Memory B cell (primary cell): ENCODE measurements around the gene CD36.

Source experiments
- ATAC-seq: fragments of 150-1000 bp; cut with Tn5 transposase; 2 replicates; pipeline ENCODE4 v1.10.0; 2021; ENCODE audit warnings: low read depth, mild to moderate bottlenecking, moderate library complexity
- DNase-seq, 2 donors: peaks; one replicate each; pipeline ENCODE4 v3.0.0; 2022; ENCODE audit warnings: low spot score in 2 of 2
- H3K27ac Mint-ChIP-seq: one replicate; pipeline ENCODE4 v1.8.0; 2022; ENCODE audit warnings: mild to moderate bottlenecking, moderate library complexity, mixed read lengths
- H3K27me3 Mint-ChIP-seq: one replicate; pipeline ENCODE4 v1.8.0; 2022; ENCODE audit warnings: mixed read lengths
- H3K36me3 Mint-ChIP-seq: one replicate; pipeline ENCODE4 v1.8.0; 2022; ENCODE audit warnings: mild to moderate bottlenecking, mixed read lengths
- H3K4me1 Mint-ChIP-seq: one replicate; pipeline ENCODE4 v1.8.0; 2022; ENCODE audit warnings: mixed read lengths
- H3K4me3 Mint-ChIP-seq: one replicate; pipeline ENCODE4 v1.8.0; 2022; ENCODE audit warnings: mild to moderate bottlenecking, moderate library complexity, mixed read lengths
- H3K9me3 Mint-ChIP-seq: one replicate; pipeline ENCODE4 v1.8.0; 2022; ENCODE audit warnings: mixed read lengths

Gene CD36

DNA sequence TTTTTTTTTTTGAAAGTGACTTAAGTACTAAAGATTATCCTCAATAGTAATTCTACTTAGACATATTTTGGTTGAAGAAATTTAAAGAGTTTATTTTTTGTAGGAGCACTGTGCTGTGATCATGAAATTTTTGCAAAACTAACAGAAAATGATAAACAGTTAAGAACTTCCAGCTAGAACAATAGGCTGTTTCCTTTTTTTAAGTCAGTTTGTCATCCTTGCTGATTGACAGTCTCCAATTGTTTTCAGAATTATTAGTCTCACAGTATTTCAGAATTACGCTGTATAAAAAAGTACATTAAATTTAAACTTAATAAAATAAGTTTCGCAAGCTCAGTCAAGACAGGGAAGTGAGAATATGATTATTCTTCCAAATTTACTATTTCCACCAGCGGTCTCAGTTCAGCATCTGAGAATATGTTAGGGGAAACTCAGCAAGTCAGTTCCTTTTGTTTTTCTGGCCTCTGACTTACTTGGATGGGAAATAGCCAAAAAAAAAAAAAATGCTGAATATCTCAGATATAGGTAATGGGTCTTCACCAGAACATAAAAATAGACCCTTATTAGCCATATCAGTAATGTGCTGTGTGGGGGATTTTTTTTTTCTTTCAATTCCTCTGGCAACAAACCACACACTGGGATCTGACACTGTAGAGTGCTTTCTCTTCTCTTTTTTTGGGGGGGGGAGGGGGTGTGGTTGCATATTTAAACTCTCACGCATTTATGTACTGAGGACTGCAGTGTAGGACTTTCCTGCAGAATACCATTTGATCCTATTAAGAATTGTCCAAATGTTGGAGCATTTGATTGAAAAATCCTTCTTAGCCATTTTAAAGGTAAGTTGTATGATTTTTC is at the start of gene CD36:
TSS of gene CD36 (plus strand) at position 732 of the 855 bp plus-strand sequence. CDS start 8,099 bp downstream, outside the sequence.
- H3K4me3 Mint-ChIP-seq = no peak within 1 kb of the TSS
- H3K36me3 Mint-ChIP-seq = no peaks in the 10 kb centered on the region
- no peak within 1 kb of the TSS for H3K27ac Mint-ChIP-seq
- H3K27me3 Mint-ChIP-seq = no peaks in the 10 kb centered on the region
- no peaks in the 10 kb centered on the region for H3K9me3 Mint-ChIP-seq
- DNase-seq (no peak), ATAC-seq (no peak)
- no peaks in the 10 kb centered on the region for H3K4me1 Mint-ChIP-seq

DNA sequence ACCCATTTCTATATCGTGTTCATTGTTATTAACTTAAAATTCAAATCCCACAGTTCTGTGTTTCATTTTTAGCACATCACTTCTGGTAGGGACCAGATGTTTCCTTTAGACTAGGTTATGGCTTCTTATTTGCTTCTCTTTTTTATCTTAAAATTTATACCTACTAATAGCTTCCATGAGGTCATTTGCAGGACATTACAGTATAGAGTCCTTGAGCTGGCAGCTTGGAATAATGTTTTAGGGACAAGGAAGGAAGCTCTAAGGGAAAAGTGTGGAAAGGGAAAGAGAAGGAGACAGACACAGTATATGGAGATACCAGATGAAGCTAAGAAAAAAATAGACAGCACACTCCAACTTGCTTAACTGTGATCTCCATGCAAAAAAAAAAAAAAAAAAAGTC is 48.8 kb upstream of the CD36 start:
- no peak overlapping the region for H3K4me3 Mint-ChIP-seq
- H3K9me3 Mint-ChIP-seq = peaks cover 1% of the 10 kb centered on the region
- H3K36me3 Mint-ChIP-seq = no peaks in the 10 kb centered on the region
- no peak for DNase-seq
- H3K4me1 Mint-ChIP-seq = no peaks in the 10 kb centered on the region
- H3K27me3 Mint-ChIP-seq = no peaks in the 10 kb centered on the region
- H3K27ac Mint-ChIP-seq = no peak overlapping the region
- no peak for ATAC-seq

DNA sequence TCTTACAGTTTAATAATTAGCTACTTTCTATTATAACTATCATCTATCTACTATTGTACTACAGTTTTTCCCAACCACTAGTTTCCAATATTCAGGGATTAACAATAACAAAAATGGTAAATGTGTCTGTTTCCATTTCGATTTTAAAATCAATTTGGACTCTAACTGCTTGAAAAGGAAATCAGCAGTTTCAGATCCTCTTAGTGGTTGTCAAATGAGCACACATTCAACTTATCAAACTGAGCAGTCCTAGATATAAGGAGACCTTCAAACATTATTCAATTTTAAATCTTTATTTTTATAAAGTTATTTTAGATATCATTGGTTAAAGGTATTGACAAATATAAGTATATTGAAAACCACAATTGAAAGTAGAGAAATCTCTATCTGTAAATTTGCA is 46.8 kb upstream of the CD36 start:
- no peaks in the 10 kb centered on the region for H3K27me3 Mint-ChIP-seq
- ATAC-seq = no peak

DNA sequence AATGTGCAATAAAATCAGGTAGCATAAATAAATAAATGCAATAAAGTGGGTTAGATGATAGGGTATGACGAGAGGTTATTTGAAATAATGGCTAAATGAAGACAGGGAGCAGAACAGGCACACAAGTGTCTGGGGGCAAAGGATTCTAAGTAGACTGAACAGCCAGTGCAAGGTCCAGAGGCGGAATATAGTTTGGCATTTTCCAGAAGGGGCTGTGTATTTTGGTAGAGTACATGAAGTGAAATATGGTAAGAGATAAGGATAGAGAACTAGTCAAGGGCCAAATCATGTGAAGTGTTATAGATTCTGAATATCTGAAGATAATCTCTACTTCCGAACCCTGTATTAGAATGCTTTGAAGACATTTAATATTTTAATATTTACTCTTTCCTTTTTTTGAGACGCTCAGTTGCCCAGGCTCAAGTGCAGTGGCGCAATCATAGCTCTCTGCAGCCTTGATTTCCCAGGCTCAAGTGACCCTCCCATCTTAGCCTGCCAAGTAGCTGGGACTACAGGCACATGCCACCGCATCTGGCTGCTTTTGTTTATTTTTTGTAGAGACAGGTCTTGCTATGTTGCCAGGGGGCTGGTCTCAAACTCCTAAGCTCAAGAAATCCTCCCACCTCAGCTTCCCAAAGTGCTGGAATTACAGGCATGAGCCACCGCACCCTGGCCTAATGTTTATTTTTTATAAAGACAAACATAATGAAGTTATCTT is 44.4 kb upstream of the CD36 start:
- H3K4me1 Mint-ChIP-seq = no peaks in the 10 kb centered on the region
- no peak overlapping the region for H3K27ac Mint-ChIP-seq
- no peak overlapping the region for H3K4me3 Mint-ChIP-seq
- no peak for DNase-seq
- H3K36me3 Mint-ChIP-seq = no peaks in the 10 kb centered on the region
- H3K9me3 Mint-ChIP-seq = peaks cover 1% of the 10 kb centered on the region
- no peak for ATAC-seq
- no peaks in the 10 kb centered on the region for H3K27me3 Mint-ChIP-seq

More for the DNA sequence above, 46.8 kb upstream of the CD36 start:
- Mint-ChIP-seq H3K4me3 (no peak overlapping the region), H3K36me3 (no peaks in the 10 kb centered on the region), H3K4me1 (no peaks in the 10 kb centered on the region), H3K9me3 (peaks cover 1% of the 10 kb centered on the region), H3K27ac (no peak overlapping the region)
- no peak for DNase-seq

DNA sequence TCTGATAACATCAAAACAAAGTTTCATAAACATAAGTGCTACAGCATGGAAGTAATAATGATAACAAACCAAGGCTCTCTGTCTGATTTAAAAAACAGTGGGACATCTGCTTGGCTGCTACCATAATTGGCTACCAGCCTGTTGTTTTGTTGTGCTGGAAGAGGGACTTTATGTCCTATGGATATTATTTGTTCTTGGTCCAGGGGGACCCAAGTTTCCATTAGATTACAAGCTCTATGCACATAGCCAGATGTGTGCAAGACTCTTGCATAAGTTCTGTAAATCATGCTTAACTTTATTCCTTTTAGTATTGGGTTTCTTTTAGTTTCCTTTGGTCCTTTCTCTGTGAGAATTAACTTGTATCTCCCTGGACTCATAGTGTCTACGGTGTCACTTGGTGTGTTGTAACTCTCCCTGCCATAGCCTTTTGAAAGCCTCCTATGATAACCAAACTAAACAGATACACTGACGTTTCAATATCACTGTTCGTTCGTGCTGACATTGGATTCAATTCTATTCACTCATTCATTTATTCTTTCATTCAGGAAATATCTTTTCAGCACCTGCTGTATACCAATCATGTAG is 41.4 kb upstream of the CD36 start:
- Mint-ChIP-seq H3K4me1 (no peaks in the 10 kb centered on the region), H3K36me3 (no peaks in the 10 kb centered on the region), H3K4me3 (no peak overlapping the region), H3K27ac (no peak overlapping the region), H3K27me3 (no peaks in the 10 kb centered on the region), H3K9me3 (no peaks in the 10 kb centered on the region)
- no peak for ATAC-seq
- no peak for DNase-seq

DNA sequence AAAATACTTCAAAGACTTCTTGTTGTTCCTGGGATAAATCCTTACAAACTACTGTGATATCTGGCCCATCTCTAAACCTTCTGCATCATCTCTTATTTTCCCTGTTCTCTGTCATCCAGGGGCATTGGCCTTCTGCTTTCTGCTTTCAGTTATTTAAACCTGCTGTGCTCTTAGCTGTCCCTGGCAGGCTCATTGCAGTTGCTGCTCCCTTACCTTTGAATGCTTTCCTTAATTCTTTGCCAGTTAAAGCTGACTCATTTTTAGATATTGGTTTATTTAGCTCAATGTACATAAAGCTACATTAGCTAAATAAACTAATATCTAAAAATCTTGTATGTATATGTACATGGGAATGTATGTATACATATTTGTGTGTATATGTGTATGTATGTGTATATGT is 40.6 kb upstream of the CD36 start:
- no peaks in the 10 kb centered on the region for H3K4me1 Mint-ChIP-seq
- no peaks in the 10 kb centered on the region for H3K27me3 Mint-ChIP-seq

DNA sequence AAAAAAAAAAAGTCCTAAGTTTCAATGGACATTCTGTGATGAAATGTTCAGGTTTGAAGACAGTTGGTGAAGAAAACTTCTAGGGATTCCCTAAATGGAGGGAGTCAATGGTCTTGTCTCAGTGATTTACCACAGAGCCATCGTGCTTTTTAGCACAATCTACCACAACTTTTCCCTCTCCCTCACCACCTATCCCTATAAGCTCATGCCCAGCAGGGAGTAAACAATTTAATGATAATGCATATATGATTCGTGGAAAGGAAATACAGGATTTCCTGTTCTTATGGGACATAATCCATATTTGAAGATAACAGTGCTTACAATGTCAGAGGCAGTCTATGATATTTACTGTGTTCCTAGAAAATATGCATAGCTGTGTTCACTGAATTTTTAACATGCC is 38.4 kb upstream of the CD36 start:
- H3K9me3 Mint-ChIP-seq = no peaks in the 10 kb centered on the region
- no peaks in the 10 kb centered on the region for H3K36me3 Mint-ChIP-seq
- H3K27me3 Mint-ChIP-seq = no peaks in the 10 kb centered on the region
- no peaks in the 10 kb centered on the region for H3K4me1 Mint-ChIP-seq
- DNase-seq (no peak), ATAC-seq (no peak)
- no peak overlapping the region for H3K27ac Mint-ChIP-seq
- H3K4me3 Mint-ChIP-seq = no peak overlapping the region

More for the DNA sequence above, 40.6 kb upstream of the CD36 start:
- Mint-ChIP-seq H3K9me3 (no peaks in the 10 kb centered on the region), H3K36me3 (no peaks in the 10 kb centered on the region), H3K4me3 (no peak overlapping the region), H3K27ac (no peak overlapping the region)
- no peak for DNase-seq
- ATAC-seq = no peak

DNA sequence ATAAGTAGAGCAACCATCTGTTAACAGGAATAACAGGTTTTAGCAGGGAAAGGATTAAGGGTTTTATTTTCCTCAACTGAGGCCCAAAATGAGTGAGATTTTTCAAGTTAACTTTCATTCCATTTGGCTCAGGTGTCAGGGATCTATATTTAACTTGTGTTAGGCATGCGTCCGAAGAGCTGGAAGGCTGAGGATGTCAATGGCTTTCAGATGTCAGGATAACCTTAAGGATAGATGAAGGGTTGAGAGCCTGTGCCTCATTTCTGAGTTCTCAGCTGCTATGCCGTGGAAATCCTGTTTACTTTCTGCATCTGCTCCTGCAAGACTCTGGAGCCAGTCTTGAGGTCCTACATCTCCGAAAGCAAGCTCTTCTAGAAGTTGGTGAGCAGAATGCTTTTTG is 36.4 kb upstream of the CD36 start:
- Mint-ChIP-seq H3K4me1 (no peaks in the 10 kb centered on the region), H3K4me3 (no peak overlapping the region), H3K36me3 (no peaks in the 10 kb centered on the region), H3K27ac (no peak overlapping the region), H3K9me3 (no peaks in the 10 kb centered on the region), H3K27me3 (no peaks in the 10 kb centered on the region)
- ATAC-seq (no peak), DNase-seq (no peak)

DNA sequence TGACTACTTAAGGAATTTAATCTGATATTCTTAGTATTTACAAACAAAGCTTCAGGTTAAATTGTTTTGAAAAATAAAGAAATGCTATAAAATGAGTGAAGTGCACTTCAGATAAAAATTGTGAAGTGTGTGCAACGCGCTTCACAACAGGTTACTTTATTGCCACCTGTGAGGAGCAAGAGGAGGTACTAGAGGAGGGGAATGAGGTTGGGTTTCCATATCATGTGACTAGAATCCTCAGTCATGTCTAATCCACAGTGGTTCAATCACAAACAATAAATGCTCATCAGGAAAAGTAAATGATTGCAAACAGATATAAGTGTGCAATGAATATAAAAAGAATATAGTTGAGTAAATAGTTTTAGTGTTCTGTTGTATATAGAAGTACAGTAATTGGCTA is 34.5 kb upstream of the CD36 start:
- DNase-seq = no peak
- no peaks in the 10 kb centered on the region for H3K36me3 Mint-ChIP-seq
- H3K27me3 Mint-ChIP-seq = no peaks in the 10 kb centered on the region
- no peak overlapping the region for H3K4me3 Mint-ChIP-seq
- H3K4me1 Mint-ChIP-seq = no peaks in the 10 kb centered on the region
- H3K27ac Mint-ChIP-seq = no peak overlapping the region
- peaks cover 2% of the 10 kb centered on the region for H3K9me3 Mint-ChIP-seq
- no peak for ATAC-seq

DNA sequence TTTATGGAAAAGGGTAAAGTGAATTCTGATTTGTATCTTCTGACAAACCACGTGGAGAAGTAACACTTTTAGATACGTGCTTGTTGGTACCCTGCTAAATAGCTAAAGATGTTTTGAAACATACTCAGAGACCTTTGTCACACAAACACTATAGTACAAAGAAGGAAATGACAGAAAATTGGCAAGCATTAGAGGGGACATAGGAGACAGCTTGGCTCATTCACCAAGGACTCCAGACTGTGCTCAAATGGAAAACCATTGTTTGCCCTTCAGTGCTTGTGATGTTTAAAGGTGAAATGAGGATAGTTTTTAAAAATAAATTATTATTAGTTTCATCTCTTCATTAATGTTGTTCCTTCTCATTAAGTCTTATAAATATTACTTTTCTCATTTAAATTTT is 34.0 kb upstream of the CD36 start:
- ATAC-seq (no peak), DNase-seq (no peak)
- no peaks in the 10 kb centered on the region for H3K27me3 Mint-ChIP-seq
- no peak overlapping the region for H3K4me3 Mint-ChIP-seq
- H3K36me3 Mint-ChIP-seq = no peaks in the 10 kb centered on the region
- peaks cover 2% of the 10 kb centered on the region for H3K9me3 Mint-ChIP-seq
- no peaks in the 10 kb centered on the region for H3K4me1 Mint-ChIP-seq
- no peak overlapping the region for H3K27ac Mint-ChIP-seq

DNA sequence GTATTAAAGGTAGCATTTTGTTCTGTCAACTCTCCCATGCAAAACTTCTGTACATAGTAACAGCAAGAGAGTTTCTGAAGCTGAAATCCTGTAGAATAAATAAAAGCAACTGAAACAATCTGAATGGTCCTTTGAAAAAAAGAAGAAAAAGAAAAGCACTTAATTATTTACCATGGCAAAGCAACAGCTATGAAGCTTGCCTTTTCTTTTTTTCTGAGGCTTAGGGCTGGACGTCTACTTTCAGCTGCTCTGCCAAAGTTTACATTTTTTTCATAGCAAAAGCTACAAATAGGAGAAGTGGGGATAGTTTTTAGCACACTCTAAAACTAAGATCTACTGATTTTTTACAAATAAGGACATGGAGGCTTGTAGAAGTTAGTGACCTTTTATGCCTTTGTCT is 31.3 kb upstream of the CD36 start:
- H3K9me3 Mint-ChIP-seq = peaks cover 2% of the 10 kb centered on the region
- H3K4me3 Mint-ChIP-seq = no peak overlapping the region
- ATAC-seq = no peak
- no peaks in the 10 kb centered on the region for H3K27me3 Mint-ChIP-seq
- no peaks in the 10 kb centered on the region for H3K4me1 Mint-ChIP-seq
- DNase-seq = no peak
- no peaks in the 10 kb centered on the region for H3K36me3 Mint-ChIP-seq
- H3K27ac Mint-ChIP-seq = no peak overlapping the region

DNA sequence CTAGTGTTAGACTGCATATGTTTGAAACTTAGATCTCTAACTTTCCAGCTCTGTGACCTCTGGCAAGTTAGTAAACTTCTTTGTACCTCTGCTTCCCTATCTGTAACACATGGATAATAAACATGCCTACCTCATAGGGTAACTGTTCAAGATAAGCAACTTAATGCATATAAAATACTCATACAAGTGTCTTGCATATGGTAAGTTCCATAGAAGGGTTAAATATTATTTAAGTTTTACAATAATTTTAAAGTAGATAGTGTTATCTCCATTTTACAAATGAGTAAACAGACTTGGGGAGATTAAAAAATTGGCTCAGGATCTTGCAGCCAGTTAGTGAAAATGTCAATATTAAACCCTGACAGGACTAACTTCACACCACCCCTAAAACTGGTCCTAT is 30.1 kb upstream of the CD36 start:
- Mint-ChIP-seq H3K27me3 (no peaks in the 10 kb centered on the region), H3K36me3 (no peaks in the 10 kb centered on the region), H3K9me3 (peaks cover 2% of the 10 kb centered on the region), H3K4me1 (no peaks in the 10 kb centered on the region), H3K27ac (no peak overlapping the region), H3K4me3 (no peak overlapping the region)
- no peak for ATAC-seq
- DNase-seq = no peak

DNA sequence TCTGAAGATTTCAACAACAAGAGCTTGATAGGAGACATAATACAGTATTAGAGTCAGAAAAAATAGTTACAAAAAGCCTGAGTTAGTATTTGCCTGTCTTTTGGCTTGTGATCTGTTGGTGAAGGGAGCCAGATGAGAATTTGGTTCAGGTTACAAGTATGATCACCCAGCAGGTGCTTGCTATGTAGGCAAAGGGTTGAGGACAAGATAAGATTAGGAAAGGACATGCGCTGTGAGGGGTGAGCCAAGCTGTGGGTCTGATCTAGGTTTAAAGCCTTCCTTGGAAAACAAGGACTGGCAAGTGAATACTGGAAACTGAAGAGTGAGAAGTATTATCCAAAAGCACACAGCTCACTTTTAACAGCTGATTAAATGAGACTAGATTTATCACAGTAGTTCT is 28.7 kb upstream of the CD36 start:
- H3K4me1 Mint-ChIP-seq = no peaks in the 10 kb centered on the region
- H3K9me3 Mint-ChIP-seq = peaks cover 2% of the 10 kb centered on the region
- DNase-seq (no peak), ATAC-seq (no peak)
- no peak overlapping the region for H3K27ac Mint-ChIP-seq
- no peaks in the 10 kb centered on the region for H3K27me3 Mint-ChIP-seq
- H3K36me3 Mint-ChIP-seq = no peaks in the 10 kb centered on the region
- H3K4me3 Mint-ChIP-seq = no peak overlapping the region

DNA sequence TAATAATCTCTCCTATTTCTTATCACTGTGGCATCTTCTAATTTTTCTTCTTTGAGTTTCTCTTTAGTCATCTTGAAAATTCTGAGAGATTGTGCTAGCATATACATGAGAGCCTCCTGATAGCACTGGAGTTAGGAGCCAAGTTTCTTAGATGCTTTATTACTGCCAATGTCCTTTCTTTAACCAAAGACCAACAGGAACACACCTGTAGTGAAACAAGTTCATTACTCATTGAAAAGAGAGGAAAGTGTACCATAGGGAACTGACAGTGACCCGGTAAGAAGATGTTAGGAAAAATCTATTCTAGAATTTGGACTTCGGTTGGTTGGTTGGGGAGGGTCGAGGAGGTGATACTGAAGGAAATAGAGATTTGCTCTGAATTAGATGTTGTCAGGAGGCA is 27.1 kb upstream of the CD36 start:
- H3K36me3 Mint-ChIP-seq = no peaks in the 10 kb centered on the region
- peaks cover 2% of the 10 kb centered on the region for H3K9me3 Mint-ChIP-seq
- no peak overlapping the region for H3K4me3 Mint-ChIP-seq
- DNase-seq = no peak
- H3K27ac Mint-ChIP-seq = no peak overlapping the region
- ATAC-seq = no peak
- no peaks in the 10 kb centered on the region for H3K4me1 Mint-ChIP-seq
- no peaks in the 10 kb centered on the region for H3K27me3 Mint-ChIP-seq
